Measurements from ENCODE around the gene KBTBD2.
A peak's percentile ranks its signal among the peaks of the same experiment; 100 is the strongest.
"Not testable (repeated sequence)": the region's sequence is repeated elsewhere in the genome, so short reads cannot be mapped to it uniquely, and the experiment has no call there.

KBTBD2 gene

DNA sequence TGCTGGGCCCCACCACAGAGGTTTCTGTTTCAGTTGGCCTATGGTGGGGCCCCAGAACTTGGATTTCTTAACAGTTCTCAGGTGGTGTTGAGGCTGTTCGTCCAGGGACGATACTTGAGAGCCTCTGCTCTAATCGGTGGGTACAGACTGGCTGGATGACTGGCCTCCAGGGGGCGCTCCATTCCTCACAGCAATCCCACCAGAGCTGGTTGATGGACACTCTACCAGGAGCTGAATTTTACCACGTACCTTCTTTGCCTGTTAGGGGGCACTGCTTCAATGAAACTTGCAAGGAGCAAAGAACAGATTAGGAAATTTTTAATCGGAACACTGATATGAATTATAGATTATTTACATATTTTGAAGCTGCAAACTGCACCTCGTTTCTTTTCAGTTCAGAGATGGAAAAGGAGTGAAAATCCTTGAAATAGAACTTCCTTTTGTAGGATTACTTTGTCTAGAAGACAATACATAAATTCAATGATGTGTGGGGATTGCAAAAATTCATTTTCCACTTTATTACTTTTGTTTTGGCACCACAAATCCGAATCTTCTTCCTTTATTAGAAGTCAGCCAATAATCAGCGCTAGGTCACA, 44.8 kb downstream of the KBTBD2 start:
- no peak overlapping the region for H3K14ac ChIP-seq (ENCODE audit: low read length)
- H3K36me3 ChIP-seq (ENCODE audit: control insufficient read depth in 1 of 2, insufficient read depth in 2 of 2, low read length in 2 of 2), result no peaks in the 10 kb centered on the region
- no peak overlapping the region for H3K9ac ChIP-seq (ENCODE audit: low read length)
- no peaks in the 10 kb centered on the region for H3K27me3 ChIP-seq (ENCODE audit: insufficient read depth, low read length)
- H2BK120ac ChIP-seq (ENCODE audit: insufficient read depth, low read length, poor library complexity), result no peak overlapping the region
- no peak overlapping the region for H2AFZ ChIP-seq (ENCODE audit: insufficient read depth, low read length, poor library complexity)
- WGBS (ENCODE audit: extremely low coverage, insufficient coverage, insufficient read length), result no CpG with 5 or more reads among the region's 9 CpGs
- DNase-seq, result peak; percentile 68 to 78
- H2BK12ac ChIP-seq (ENCODE audit: low read length), result no peak overlapping the region
- no peak overlapping the region for H3K18ac ChIP-seq (ENCODE audit: low read length)
- no peak overlapping the region for H2AK5ac ChIP-seq (ENCODE audit: low read length)
- no peaks in the 10 kb centered on the region for H3K9me3 ChIP-seq (ENCODE audit: insufficient read depth, low read depth, low read length)
- no peak overlapping the region for H3K4me3 ChIP-seq (ENCODE audit: low read depth, low read length)
- no peak overlapping the region for H3K23ac ChIP-seq (ENCODE audit: low read length)
- H2BK5ac ChIP-seq (ENCODE audit: low read depth, low read length, poor library complexity), result no peak overlapping the region
- no peak overlapping the region for H3K4me2 ChIP-seq (ENCODE audit: low read length)
- no peak overlapping the region for H4K8ac ChIP-seq (ENCODE audit: low read depth, low read length)
- no peak overlapping the region for H3K27ac ChIP-seq (ENCODE audit: low read depth, low read length)
- no peak overlapping the region for H3K4ac ChIP-seq (ENCODE audit: low read depth, low read length)
- no peak overlapping the region for H4K12ac ChIP-seq (ENCODE audit: low read depth, low read length)
- H3K79me1 ChIP-seq (ENCODE audit: low read length), result no peaks in the 10 kb centered on the region
- no peaks in the 10 kb centered on the region for H3K79me2 ChIP-seq (ENCODE audit: control insufficient read depth, insufficient read depth, low read length, poor library complexity)
- no peaks in the 10 kb centered on the region for H3K4me1 ChIP-seq (ENCODE audit: control insufficient read depth in 1 of 2, insufficient read depth in 2 of 2, low read length in 2 of 2)
- no peak overlapping the region for H4K91ac ChIP-seq (ENCODE audit: low read depth, low read length)

DNA sequence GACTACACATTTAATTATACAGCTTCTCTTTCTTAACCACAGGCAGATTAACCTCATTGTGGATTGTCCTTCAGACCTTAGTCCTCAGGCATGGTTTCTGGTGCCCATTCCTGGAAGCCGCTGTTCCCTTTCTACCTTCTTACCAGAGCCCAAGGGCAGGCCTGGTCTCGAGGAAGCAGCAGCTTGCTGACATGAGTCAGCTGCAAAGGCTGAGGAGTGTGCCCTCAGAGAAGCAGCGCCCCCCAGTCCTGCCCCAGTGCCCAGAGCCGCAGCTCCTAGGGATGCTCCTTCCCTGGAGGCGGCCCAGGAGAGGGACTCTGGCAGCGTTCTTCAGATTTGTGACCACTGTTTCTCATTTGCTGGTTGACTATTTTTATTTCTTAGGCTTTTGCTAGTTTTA, 46.8 kb downstream of the KBTBD2 start:
- not testable (repeated sequence) for H3K27ac ChIP-seq (ENCODE audit: low read depth, low read length); H3K9ac ChIP-seq (ENCODE audit: low read length); H2BK12ac ChIP-seq (ENCODE audit: low read length); H3K4me1 ChIP-seq (ENCODE audit: control insufficient read depth in 1 of 2, insufficient read depth in 2 of 2, low read length in 2 of 2); DNase-seq; H3K4ac ChIP-seq (ENCODE audit: low read depth, low read length); H3K27me3 ChIP-seq (ENCODE audit: insufficient read depth, low read length); H2BK120ac ChIP-seq (ENCODE audit: insufficient read depth, low read length, poor library complexity); H3K23ac ChIP-seq (ENCODE audit: low read length); H2AK5ac ChIP-seq (ENCODE audit: low read length); H3K79me2 ChIP-seq (ENCODE audit: control insufficient read depth, insufficient read depth, low read length, poor library complexity); H4K12ac ChIP-seq (ENCODE audit: low read depth, low read length); H3K14ac ChIP-seq (ENCODE audit: low read length); H4K91ac ChIP-seq (ENCODE audit: low read depth, low read length); H3K36me3 ChIP-seq (ENCODE audit: control insufficient read depth in 1 of 2, insufficient read depth in 2 of 2, low read length in 2 of 2); H3K18ac ChIP-seq (ENCODE audit: low read length); H2AFZ ChIP-seq (ENCODE audit: insufficient read depth, low read length, poor library complexity); H2BK5ac ChIP-seq (ENCODE audit: low read depth, low read length, poor library complexity); H3K9me3 ChIP-seq (ENCODE audit: insufficient read depth, low read depth, low read length); H4K8ac ChIP-seq (ENCODE audit: low read depth, low read length); H3K4me2 ChIP-seq (ENCODE audit: low read length); H3K4me3 ChIP-seq (ENCODE audit: low read depth, low read length); H3K79me1 ChIP-seq (ENCODE audit: low read length)
- no CpG with 5 or more reads among the region's 6 CpGs for WGBS (ENCODE audit: extremely low coverage, insufficient coverage, insufficient read length)

DNA sequence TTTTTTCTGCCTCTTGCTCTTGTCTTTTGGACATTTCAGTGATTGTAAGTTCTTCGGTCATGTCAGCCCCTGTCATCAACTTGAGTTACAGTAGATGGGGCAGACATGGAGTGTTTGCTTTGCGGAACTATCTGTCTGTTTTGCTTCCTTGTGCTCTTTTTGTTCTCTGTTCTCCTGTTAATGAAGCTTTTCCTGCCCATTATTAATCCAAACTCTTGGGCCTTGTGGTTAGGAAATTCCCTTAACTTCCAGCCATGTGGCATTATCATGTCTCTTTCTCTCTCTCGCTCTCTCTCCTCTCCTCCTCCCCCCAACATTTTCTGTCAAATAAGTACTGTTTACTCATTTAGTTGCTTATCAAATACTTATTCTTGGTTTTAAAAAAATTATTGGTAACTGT, 47.8 kb downstream of the KBTBD2 start:
- not testable (repeated sequence) for H2AFZ ChIP-seq (ENCODE audit: insufficient read depth, low read length, poor library complexity); H3K18ac ChIP-seq (ENCODE audit: low read length); H3K4me2 ChIP-seq (ENCODE audit: low read length); H3K23ac ChIP-seq (ENCODE audit: low read length); H3K14ac ChIP-seq (ENCODE audit: low read length); H3K4ac ChIP-seq (ENCODE audit: low read depth, low read length); H4K91ac ChIP-seq (ENCODE audit: low read depth, low read length); H2AK5ac ChIP-seq (ENCODE audit: low read length); H3K4me3 ChIP-seq (ENCODE audit: low read depth, low read length); H2BK120ac ChIP-seq (ENCODE audit: insufficient read depth, low read length, poor library complexity); H3K36me3 ChIP-seq (ENCODE audit: control insufficient read depth in 1 of 2, insufficient read depth in 2 of 2, low read length in 2 of 2); H3K27ac ChIP-seq (ENCODE audit: low read depth, low read length); H3K79me1 ChIP-seq (ENCODE audit: low read length); H3K9me3 ChIP-seq (ENCODE audit: insufficient read depth, low read depth, low read length); H3K79me2 ChIP-seq (ENCODE audit: control insufficient read depth, insufficient read depth, low read length, poor library complexity); H4K8ac ChIP-seq (ENCODE audit: low read depth, low read length); DNase-seq; H3K9ac ChIP-seq (ENCODE audit: low read length); H3K4me1 ChIP-seq (ENCODE audit: control insufficient read depth in 1 of 2, insufficient read depth in 2 of 2, low read length in 2 of 2); H4K12ac ChIP-seq (ENCODE audit: low read depth, low read length); H3K27me3 ChIP-seq (ENCODE audit: insufficient read depth, low read length); H2BK12ac ChIP-seq (ENCODE audit: low read length); H2BK5ac ChIP-seq (ENCODE audit: low read depth, low read length, poor library complexity)
- WGBS (ENCODE audit: extremely low coverage, insufficient coverage, insufficient read length), result no CpG with 5 or more reads among the region's 3 CpGs

DNA sequence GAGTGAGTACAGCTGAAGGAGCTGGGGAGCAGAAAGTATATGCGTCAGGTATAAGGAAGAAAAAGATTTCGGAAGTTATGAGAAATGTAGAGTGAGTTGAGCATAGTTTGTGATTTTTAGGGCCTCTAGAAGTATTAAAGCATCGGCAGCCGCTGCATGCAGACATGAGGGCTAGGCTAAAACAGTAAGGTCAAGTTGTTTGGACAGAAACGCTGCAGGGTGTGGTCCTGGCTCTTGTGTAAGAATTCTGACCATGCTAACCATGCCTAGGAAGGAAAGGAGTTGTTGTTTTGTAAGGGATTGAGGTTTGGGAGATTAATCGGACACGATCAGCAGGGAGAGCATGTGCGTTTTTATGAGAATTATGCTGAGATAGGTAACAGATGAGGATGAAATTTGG, 51.7 kb downstream of the KBTBD2 start:
- H3K23ac ChIP-seq (ENCODE audit: low read length); H3K4me2 ChIP-seq (ENCODE audit: low read length); H2BK120ac ChIP-seq (ENCODE audit: insufficient read depth, low read length, poor library complexity); H2AK5ac ChIP-seq (ENCODE audit: low read length); H4K8ac ChIP-seq (ENCODE audit: low read depth, low read length); H3K4me1 ChIP-seq (ENCODE audit: control insufficient read depth in 1 of 2, insufficient read depth in 2 of 2, low read length in 2 of 2); H3K27ac ChIP-seq (ENCODE audit: low read depth, low read length); H3K4ac ChIP-seq (ENCODE audit: low read depth, low read length); H4K91ac ChIP-seq (ENCODE audit: low read depth, low read length); H4K12ac ChIP-seq (ENCODE audit: low read depth, low read length); H3K14ac ChIP-seq (ENCODE audit: low read length); H3K4me3 ChIP-seq (ENCODE audit: low read depth, low read length); H3K79me1 ChIP-seq (ENCODE audit: low read length); H3K9me3 ChIP-seq (ENCODE audit: insufficient read depth, low read depth, low read length); H2BK5ac ChIP-seq (ENCODE audit: low read depth, low read length, poor library complexity); H3K79me2 ChIP-seq (ENCODE audit: control insufficient read depth, insufficient read depth, low read length, poor library complexity); H3K18ac ChIP-seq (ENCODE audit: low read length); H3K9ac ChIP-seq (ENCODE audit: low read length); H2BK12ac ChIP-seq (ENCODE audit: low read length); H3K36me3 ChIP-seq (ENCODE audit: control insufficient read depth in 1 of 2, insufficient read depth in 2 of 2, low read length in 2 of 2); DNase-seq; H3K27me3 ChIP-seq (ENCODE audit: insufficient read depth, low read length); H2AFZ ChIP-seq (ENCODE audit: insufficient read depth, low read length, poor library complexity): not testable (repeated sequence)
- 100% methylated on average over 2 of the region's 8 CpGs for WGBS (ENCODE audit: extremely low coverage, insufficient coverage, insufficient read length)
